Spleen (tissue), 11 donors: ENCODE results near the gene RHBDF2. TPM values are rescaled to one million over a fixed set of nuclear protein-coding genes. Genes with fewer than 3 reads are reported as not detected.

ENCODE experiments used
- DNase-seq: peaks from one replicate; pipeline ENCODE4 v3.0.0-alpha.2; 2020
- H3K27ac ChIP-seq, 8 donors: fragments of 200-600 bp; sonication (generic) in 7 of 8; 1 replicate in 4 of 8; 2 replicates in 4 of 8; pipeline versions ENCODE4 v1.5.0 to v1.8.0; 2016 to 2021; ENCODE audit warnings: inconsistent platforms in 4 of 8, mild to moderate bottlenecking in 4 of 8, moderate library complexity in 1 of 8
- H3K27me3 ChIP-seq, 7 donors: fragments of 200-600 bp; sonication (generic) in 6 of 7; replicated peaks in 1 of 7; 1 replicate in 4 of 7; 2 replicates in 3 of 7; pipeline versions ENCODE4 v1.5.0 to v1.8.0; 2016 to 2021; ENCODE audit warnings: inconsistent platforms in 3 of 7, mild to moderate bottlenecking in 1 of 7
- H3K36me3 ChIP-seq, 6 donors: fragments of 200-600 bp; sonication (generic) in 5 of 6; 1 replicate in 4 of 6; 2 replicates in 2 of 6; pipeline versions ENCODE4 v1.5.0 to v1.8.0; 2016 to 2021; ENCODE audit warnings: inconsistent platforms in 2 of 6
- H3K4me1 ChIP-seq, 6 donors: fragments of 200-600 bp; sonication (generic) in 5 of 6; 1 replicate in 3 of 6; 2 replicates in 3 of 6; pipeline versions ENCODE4 v1.5.0 to v1.8.0; 2016 to 2021; ENCODE audit warnings: inconsistent platforms in 3 of 6
- H3K4me3 ChIP-seq, 8 donors: fragments of 200-600 bp; sonication (generic) in 7 of 8; 1 replicate in 4 of 8; 2 replicates in 4 of 8; pipeline versions ENCODE4 v1.5.0 to v1.8.0; 2016 to 2021; ENCODE audit warnings: inconsistent platforms in 4 of 8, mild to moderate bottlenecking in 4 of 8, moderate library complexity in 2 of 8
- H3K9me3 ChIP-seq, 8 donors: fragments of 200-600 bp; sonication (generic) in 7 of 8; 1 replicate in 4 of 8; 2 replicates in 4 of 8; pipeline versions ENCODE4 v1.5.0 to v1.8.0; 2016 to 2021; ENCODE audit warnings: inconsistent platforms in 4 of 8
- POLR2A ChIP-seq, 3 donors: fragments of 450-650 bp; IDR thresholded peaks; one replicate each; pipeline ENCODE4 v1.5.1; 2017; ENCODE audit warnings: antibody characterized with exemption in 3 of 3, mild to moderate bottlenecking in 1 of 3
- POLR2AphosphoS5 ChIP-seq, 3 donors: sonication (generic); formaldehyde crosslinking; IDR thresholded peaks; one replicate each; pipeline ENCODE4 v1.5.1; 2017; ENCODE audit warnings: antibody characterized with exemption in 3 of 3
- WGBS, 5 donors: extraction: QIAGEN DNeasy Blood & Tissue Kit in 3 of 5; methylation state at CpG; one replicate each; pipeline versions ENCODE4 v1.1.5 to v1.1.7; 2013 to 2018; 5-methylcytosine and 5-hydroxymethylcytosine counted together
- intact Hi-C: fragments of 100-400 bp; cut with DNase I; formaldehyde crosslinking; loops from one replicate; pipeline ENCODE4 v1.15.0; 2023; ENCODE audit warnings: low total_unique reads
- polyA plus RNA-seq, 3 donors: library from polyadenylated mRNA; stranded (reverse); fragments of 200-250 nt; gene quantifications; one replicate each; pipeline ENCODE4 v1.2.1, GENCODE V29; 2013
- total RNA-seq, 7 donors: library from RNA; depleted of rRNA in 3 of 7; stranded (reverse); fragments of >200 nt in 3 of 7; fragmentation: NEBNext Ultra II Directional in 4 of 7; extraction: Animal tissue kit (Norgen Biotek cat#: 25700) in 4 of 7; gene quantifications; one replicate each; pipeline versions ENCODE4 v1.1.0 to v1.2.1, GENCODE V29; 2016 to 2021
- TF ChIP-seq, protein P1 (sequence below), 11 experiments: fragments of 200-600 bp in 7 of 11; fragments of 450-650 bp in 4 of 11; sonication (generic) in 4 of 11; IDR thresholded peaks in 8 of 11; conservative IDR thresholded peaks in 3 of 11; 1 replicate in 7 of 11; 2 replicates in 4 of 11; pipeline versions ENCODE4 v1.4.0 to v1.8.0; 2016 to 2021; ENCODE audit warnings: antibody characterized with exemption in 11 of 11, inconsistent platforms in 4 of 11, mild to moderate bottlenecking in 1 of 11
- donor health status: healthy with polysubstance abuse.
- donor health status: DM: no; HTN: no; CAD: no; lungs with moderate emphysema.
- donor health status: DM: no; HTN: no; CAD: no.
- donor health status: Bipolar disorder and iron deficiency.
- donor health status: healthy.
- donor health status: DM: no; HTN: no; CAD: no.
- donor health status: DM: yes; HTN: yes; CAD: no.

Gene RHBDF2
- total and polyA plus RNA-seq, 10 donors, result 31.4 to 147 (median 97.9) TPM

DNA sequence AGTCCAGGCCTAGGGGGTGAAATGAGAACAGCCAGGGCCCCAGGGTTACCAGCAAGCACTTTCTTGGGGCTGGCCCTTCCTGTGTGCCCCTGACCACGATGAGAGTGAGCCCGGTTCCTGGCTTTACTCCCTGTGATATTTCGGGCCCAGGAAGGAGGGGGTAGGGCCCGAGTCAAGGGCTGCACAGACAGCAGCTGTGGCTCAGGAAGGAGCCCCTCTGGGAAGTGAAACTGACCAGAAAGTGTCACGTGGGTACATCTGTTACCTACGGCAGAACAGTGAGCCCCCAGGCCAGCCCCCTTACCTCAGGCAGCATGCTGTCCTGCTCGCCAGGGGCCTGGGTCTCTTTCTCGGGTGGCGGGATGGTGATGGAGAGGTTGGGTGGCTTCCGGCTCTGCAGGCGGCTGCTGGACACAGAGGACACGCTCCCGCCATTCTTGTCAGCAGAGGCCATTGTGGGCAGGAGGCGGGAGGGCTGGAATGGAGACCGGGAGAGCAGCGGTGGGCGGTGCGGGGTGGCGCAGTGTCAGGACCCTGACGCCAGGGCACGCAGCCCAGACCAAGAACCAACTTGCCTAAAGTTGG, 20.1 kb downstream of the RHBDF2 start:
- WGBS, 5 donors, result 52 to 56% (median 55%) methylated on average over 15 to 21 of the region's 21 CpGs
- H3K4me1 ChIP-seq, result peaks cover 12 to 75% (median 59%) of the 10 kb centered on the region in 6 donors
- H3K27me3 ChIP-seq, result no peaks in the 10 kb centered on the region
- intact Hi-C loops, result no loop called here
- TF ChIP-seq, protein P1, sequence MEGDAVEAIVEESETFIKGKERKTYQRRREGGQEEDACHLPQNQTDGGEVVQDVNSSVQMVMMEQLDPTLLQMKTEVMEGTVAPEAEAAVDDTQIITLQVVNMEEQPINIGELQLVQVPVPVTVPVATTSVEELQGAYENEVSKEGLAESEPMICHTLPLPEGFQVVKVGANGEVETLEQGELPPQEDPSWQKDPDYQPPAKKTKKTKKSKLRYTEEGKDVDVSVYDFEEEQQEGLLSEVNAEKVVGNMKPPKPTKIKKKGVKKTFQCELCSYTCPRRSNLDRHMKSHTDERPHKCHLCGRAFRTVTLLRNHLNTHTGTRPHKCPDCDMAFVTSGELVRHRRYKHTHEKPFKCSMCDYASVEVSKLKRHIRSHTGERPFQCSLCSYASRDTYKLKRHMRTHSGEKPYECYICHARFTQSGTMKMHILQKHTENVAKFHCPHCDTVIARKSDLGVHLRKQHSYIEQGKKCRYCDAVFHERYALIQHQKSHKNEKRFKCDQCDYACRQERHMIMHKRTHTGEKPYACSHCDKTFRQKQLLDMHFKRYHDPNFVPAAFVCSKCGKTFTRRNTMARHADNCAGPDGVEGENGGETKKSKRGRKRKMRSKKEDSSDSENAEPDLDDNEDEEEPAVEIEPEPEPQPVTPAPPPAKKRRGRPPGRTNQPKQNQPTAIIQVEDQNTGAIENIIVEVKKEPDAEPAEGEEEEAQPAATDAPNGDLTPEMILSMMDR (IDR thresholded peaks at IDR 0.05 in 8 of 11, conservative IDR thresholded peaks at IDR 0.05 in 3 of 11), result no peak
- TF ChIP-seq POLR2AphosphoS5 (IDR thresholded peaks at IDR 0.05), result peak; percentile 69 to 78 (median 78)
- H3K27ac ChIP-seq, result peak overlapping the region; percentile 56 to 98 (median 84)
- H3K36me3 ChIP-seq, result peaks cover 0 to 61% (median 35%) of the 10 kb centered on the region in 6 donors
- no peaks in the 10 kb centered on the region for H3K9me3 ChIP-seq
- H3K4me3 ChIP-seq, result peak overlapping the region in 6 of 8 donors; percentile 6 to 62 (median 28)
- peak; percentile 89 for DNase-seq

DNA sequence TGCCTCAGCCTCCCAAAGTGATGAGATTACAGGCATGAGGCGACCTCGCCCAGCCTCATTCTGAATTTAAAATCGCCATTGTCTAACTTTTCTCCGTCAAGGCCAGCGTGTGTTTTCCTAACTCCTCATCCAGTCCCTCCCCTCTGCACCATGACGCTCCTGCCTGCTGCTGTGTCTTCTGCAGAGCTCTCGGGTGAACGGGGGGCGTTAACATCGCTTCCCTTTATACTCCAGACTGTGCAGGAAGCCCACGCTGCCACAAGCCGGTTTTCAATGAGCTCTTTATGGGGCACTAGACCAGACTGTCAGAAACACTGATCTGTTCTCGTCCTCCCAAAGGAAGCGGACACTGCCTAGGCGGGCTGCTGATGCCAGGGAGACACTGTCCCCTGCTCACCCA, 20.6 kb downstream of the RHBDF2 start:
- peak overlapping the region; percentile 56 to 98 (median 84) for H3K27ac ChIP-seq
- H3K27me3 ChIP-seq, result no peaks in the 10 kb centered on the region
- peaks cover 0 to 65% (median 35%) of the 10 kb centered on the region in 6 donors for H3K36me3 ChIP-seq
- DNase-seq, result no peak
- TF ChIP-seq POLR2AphosphoS5 (IDR thresholded peaks at IDR 0.05) (no peak), POLR2A (IDR thresholded peaks at IDR 0.05) (no peak)
- TF ChIP-seq, protein P1 (IDR thresholded peaks at IDR 0.05 in 8 of 11, conservative IDR thresholded peaks at IDR 0.05 in 3 of 11), result no peak
- H3K4me3 ChIP-seq, result peak overlapping the region in 6 of 8 donors; percentile 6 to 62 (median 28)
- peaks cover 12 to 69% (median 54%) of the 10 kb centered on the region in 6 donors for H3K4me1 ChIP-seq
- H3K9me3 ChIP-seq, result no peaks in the 10 kb centered on the region
- intact Hi-C loops, result no loop called here
- WGBS, 5 donors, result 22 to 42% (median 38%) methylated on average over 14 to 15 of the region's 15 CpGs

DNA sequence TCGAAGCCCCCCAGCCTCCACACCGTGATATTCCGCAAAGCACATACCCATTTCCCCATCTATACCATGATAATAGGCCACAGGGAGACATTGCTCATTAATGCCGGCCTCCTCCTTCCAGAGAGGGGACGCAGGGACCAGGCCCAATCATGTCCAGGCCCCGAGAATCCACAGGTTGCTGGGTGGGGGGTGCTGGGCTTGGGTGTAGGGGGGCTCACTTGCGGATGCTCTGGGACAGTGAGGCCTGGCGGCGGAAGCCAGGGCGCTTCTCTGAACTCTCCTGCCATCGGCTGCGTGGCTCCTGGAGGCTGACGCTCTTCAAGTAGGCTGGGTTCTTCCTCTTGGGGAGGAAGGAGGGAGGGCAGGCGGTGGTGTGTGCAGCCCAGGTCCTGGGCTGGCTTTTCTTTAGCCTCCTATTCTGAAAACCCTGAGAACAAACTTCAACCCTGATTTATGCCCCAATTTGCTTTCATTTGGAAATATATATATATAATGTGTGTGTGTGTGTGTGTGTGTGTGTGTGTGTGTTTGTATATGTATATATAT, 21.6 kb downstream of the RHBDF2 start:
- Histone ChIP-seq H3K4me3 (no peak overlapping the region), H3K36me3 (peaks cover 0 to 75% (median 41%) of the 10 kb centered on the region in 6 donors), H3K4me1 (peaks cover 12 to 59% (median 45%) of the 10 kb centered on the region in 6 donors), H3K9me3 (no peaks in the 10 kb centered on the region), H3K27me3 (no peaks in the 10 kb centered on the region), H3K27ac (peak overlapping the region in 4 of 8 donors; percentile 33 to 53 (median 49))
- WGBS, 5 donors, result 49 to 81% (median 75%) methylated on average over 6 to 14 of the region's 14 CpGs
- TF ChIP-seq POLR2A (IDR thresholded peaks at IDR 0.05), result no peak
- peak in 1 of 3 donors; percentile 44 for TF ChIP-seq POLR2AphosphoS5 (IDR thresholded peaks at IDR 0.05)
- TF ChIP-seq, protein P1 (IDR thresholded peaks at IDR 0.05 in 8 of 11, conservative IDR thresholded peaks at IDR 0.05 in 3 of 11), result no peak
- intact Hi-C loops, result no loop called here
- no peak for DNase-seq
